ENCODE measurements around the gene OSER1. TPM values are rescaled to one million over a fixed set of nuclear protein-coding genes. Genes with fewer than 3 reads are reported as not detected.
"Not testable (repeated sequence)": the region's sequence is repeated elsewhere in the genome, so short reads cannot be mapped to it uniquely, and the experiment has no call there.

OSER1 gene
- total RNA-seq, 1 donor from 2014 or later: 29.6 TPM

DNA sequence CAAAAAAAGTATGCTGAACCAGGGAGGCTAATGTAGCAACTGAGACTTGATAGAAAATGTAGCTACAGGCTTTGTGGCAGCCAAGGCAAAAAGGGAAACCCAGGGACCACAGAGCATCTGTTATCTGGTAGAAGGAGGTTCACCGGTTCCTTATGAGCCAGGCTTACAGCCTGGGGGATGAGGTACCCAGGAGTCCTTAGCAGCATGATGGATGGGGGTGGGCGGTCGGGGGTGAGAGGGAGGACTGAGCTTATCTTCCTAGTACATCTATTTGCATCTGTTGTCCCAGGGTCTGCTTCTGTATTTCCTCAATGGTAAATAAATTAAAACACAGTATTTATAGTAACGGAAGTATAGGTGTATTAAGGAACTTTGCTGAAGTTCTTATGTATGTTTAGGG, 35.4 kb upstream of the OSER1 start:
- TF ChIP-seq, protein P1, sequence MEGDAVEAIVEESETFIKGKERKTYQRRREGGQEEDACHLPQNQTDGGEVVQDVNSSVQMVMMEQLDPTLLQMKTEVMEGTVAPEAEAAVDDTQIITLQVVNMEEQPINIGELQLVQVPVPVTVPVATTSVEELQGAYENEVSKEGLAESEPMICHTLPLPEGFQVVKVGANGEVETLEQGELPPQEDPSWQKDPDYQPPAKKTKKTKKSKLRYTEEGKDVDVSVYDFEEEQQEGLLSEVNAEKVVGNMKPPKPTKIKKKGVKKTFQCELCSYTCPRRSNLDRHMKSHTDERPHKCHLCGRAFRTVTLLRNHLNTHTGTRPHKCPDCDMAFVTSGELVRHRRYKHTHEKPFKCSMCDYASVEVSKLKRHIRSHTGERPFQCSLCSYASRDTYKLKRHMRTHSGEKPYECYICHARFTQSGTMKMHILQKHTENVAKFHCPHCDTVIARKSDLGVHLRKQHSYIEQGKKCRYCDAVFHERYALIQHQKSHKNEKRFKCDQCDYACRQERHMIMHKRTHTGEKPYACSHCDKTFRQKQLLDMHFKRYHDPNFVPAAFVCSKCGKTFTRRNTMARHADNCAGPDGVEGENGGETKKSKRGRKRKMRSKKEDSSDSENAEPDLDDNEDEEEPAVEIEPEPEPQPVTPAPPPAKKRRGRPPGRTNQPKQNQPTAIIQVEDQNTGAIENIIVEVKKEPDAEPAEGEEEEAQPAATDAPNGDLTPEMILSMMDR (IDR thresholded peaks at IDR 0.05): no peak
- Histone ChIP-seq H3K9me3 (no peaks in the 10 kb centered on the region), H3K27ac (no peak overlapping the region), H3K36me3 (no peaks in the 10 kb centered on the region), H3K4me1 (peaks cover 4% of the 10 kb centered on the region), H3K27me3 (peaks cover 12% of the 10 kb centered on the region), H3K4me3 (no peak overlapping the region)
- no peak for DNase-seq
- ATAC-seq: no peak
- intact Hi-C loops (cut with DNase I): no loop called here

DNA sequence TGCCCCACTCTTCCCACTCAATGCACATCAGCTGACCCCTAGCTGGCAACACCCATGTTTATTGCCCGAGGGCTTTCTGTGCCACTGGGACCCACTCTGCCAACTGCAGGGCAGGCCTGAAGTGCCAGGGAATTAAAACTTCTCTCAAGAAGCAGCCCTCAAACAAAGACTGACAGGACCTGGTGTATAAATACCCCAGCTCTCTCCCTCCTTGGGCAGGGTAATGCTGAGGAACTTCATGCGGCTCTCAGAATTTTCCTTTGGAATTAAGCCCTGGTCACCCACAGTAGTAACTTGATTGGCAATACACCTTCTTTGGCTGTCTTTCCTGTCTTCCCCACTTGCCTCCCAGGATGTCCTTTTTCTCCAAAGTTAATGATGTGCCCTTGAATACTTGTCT, 31.2 kb upstream of the OSER1 start:
- TF ChIP-seq, protein P1 (IDR thresholded peaks at IDR 0.05): no peak

GRCh38 chr20:44236840-44237239, 26.3 kb upstream of the OSER1 start:
- H3K36me3 ChIP-seq; H3K27ac ChIP-seq; ATAC-seq; H3K4me3 ChIP-seq; H3K4me1 ChIP-seq; DNase-seq; intact Hi-C loops (cut with DNase I); H3K27me3 ChIP-seq; H3K9me3 ChIP-seq: not testable (repeated sequence)

More for the DNA sequence above, 31.2 kb upstream of the OSER1 start:
- Histone ChIP-seq H3K9me3 (no peaks in the 10 kb centered on the region), H3K36me3 (no peaks in the 10 kb centered on the region), H3K27me3 (no peaks in the 10 kb centered on the region), H3K4me3 (no peak overlapping the region), H3K27ac (no peak overlapping the region), H3K4me1 (no peaks in the 10 kb centered on the region)
- no peak for ATAC-seq
- intact Hi-C loops (cut with DNase I): no loop called here
- DNase-seq: no peak

DNA sequence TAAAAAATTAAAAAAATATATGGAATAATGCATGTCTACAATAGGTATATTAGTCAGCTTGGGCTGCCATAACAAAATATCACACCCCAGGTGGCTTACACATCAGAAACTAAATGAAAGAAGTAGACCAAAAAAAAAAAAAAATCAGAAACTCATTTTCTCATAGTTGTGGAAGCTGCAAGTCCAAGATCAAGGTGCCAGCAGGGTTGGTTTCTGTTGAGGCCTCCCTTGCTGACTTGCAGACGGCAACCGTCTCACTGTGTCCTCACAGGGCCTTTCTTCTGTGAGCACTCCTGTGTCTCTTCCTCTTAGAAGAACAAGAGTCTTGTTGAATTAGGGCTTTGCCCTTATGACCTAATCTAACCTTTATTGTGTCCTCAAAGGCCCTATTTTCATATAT, 25.1 kb upstream of the OSER1 start:
- H3K27me3 ChIP-seq: no peaks in the 10 kb centered on the region
- no peaks in the 10 kb centered on the region for H3K9me3 ChIP-seq
- ATAC-seq: no peak
- intact Hi-C loops (cut with DNase I): no loop called here
- H3K27ac ChIP-seq: no peak overlapping the region
- H3K4me1 ChIP-seq: no peaks in the 10 kb centered on the region
- DNase-seq: no peak
- H3K36me3 ChIP-seq: no peaks in the 10 kb centered on the region
- H3K4me3 ChIP-seq: no peak overlapping the region
- TF ChIP-seq, protein P1 (IDR thresholded peaks at IDR 0.05): no peak

DNA sequence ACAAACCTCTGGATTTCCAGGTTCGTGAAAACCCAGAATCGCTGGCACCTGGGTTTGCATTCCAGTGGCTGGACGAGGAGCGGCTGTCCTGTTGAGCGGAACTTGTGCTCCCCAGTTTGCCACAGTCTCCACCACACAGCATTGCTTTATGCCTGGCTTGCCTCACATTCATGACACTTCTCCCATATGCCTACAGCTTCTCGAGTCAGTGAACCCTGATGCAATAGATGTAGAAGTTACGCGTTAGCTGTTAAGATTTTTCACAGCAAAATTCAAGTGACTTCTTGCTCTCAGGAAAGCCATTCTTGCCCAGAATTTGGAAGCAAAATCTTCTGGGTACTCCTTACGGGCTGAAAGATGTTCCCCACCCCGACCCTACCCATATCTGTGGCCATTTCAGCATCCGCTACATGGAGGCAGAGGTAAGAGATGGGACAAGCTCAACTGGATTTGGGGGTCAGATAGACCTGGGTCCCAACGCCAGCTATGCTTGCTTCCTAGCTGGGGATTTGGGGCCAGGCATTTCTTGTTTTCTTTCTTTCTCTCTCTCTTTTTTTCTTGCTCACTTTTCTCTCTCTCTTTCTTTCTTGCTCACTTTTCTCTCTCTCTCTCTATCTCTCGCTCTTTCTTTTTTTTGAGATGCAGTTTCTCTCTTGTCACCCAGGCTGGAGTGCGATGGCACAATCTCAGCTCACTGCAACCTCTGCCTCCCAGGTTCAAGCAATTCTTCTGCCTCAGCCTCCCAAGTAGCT, 24.2 kb upstream of the OSER1 start:
- H3K4me1 ChIP-seq: no peaks in the 10 kb centered on the region
- H3K27ac ChIP-seq: no peak overlapping the region
- no peak for DNase-seq
- no peaks in the 10 kb centered on the region for H3K9me3 ChIP-seq
- TF ChIP-seq, protein P1 (IDR thresholded peaks at IDR 0.05): no peak
- no peak for ATAC-seq
- no peaks in the 10 kb centered on the region for H3K27me3 ChIP-seq
- no peak overlapping the region for H3K4me3 ChIP-seq
- no peaks in the 10 kb centered on the region for H3K36me3 ChIP-seq
- intact Hi-C loops (cut with DNase I): no loop called here

GRCh38 chr20:44233436-44234016, 23.0 kb upstream of the OSER1 start:
- TF ChIP-seq, protein P1 (IDR thresholded peaks at IDR 0.05): no peak
- H3K9me3 ChIP-seq: no peaks in the 10 kb centered on the region
- H3K4me1 ChIP-seq: no peaks in the 10 kb centered on the region
- no peak overlapping the region for H3K4me3 ChIP-seq
- no peaks in the 10 kb centered on the region for H3K27me3 ChIP-seq
- ATAC-seq: no peak
- no peaks in the 10 kb centered on the region for H3K36me3 ChIP-seq
- intact Hi-C loops (cut with DNase I): no loop called here
- H3K27ac ChIP-seq: no peak overlapping the region
- DNase-seq: no peak

- H3K27me3 ChIP-seq; H3K4me3 ChIP-seq; H3K36me3 ChIP-seq; H3K27ac ChIP-seq; H3K4me1 ChIP-seq; ATAC-seq; intact Hi-C loops (cut with DNase I); DNase-seq; H3K9me3 ChIP-seq: not testable (repeated sequence)
Observed at GRCh38 chr20:44232469-44232856, 21.9 kb upstream of the OSER1 start.
